Naive thymus-derived CD4-positive, alpha-beta T cell (primary cell): ENCODE results near the gene TUBB4B. TPM values are rescaled to one million over a fixed set of nuclear protein-coding genes. Genes with fewer than 3 reads are reported as not detected.

Experiments used
- ATAC-seq: fragments of 150-1000 bp; cut with Tn5 transposase; 2 replicates; pipeline ENCODE4 v1.10.0; 2021; ENCODE audit warnings: mild to moderate bottlenecking, moderate library complexity
- CTCF ChIA-PET: fragments of 350-600 bp; sonication (Branson Sonifier 250); formaldehyde crosslinking; loops from one replicate; lab custom pipeline; 2021; ENCODE audit warnings: antibody characterized with exemption; lab: Charles Lee
- POLR2A ChIA-PET: fragments of 350-600 bp; sonication (Branson Sonifier 250); formaldehyde crosslinking; loops from one replicate; lab custom pipeline; 2021; ENCODE audit warnings: antibody characterized with exemption, inconsistent platforms; lab: Charles Lee
- DNase-seq, 9 donors: peaks; one replicate each; pipeline versions ENCODE4 v3.0.0 to v3.0.0-alpha.2; 2020 to 2022; ENCODE audit warnings: mixed read lengths in 1 of 9
- H3K27ac ChIP-seq: one replicate; pipeline ENCODE4 v1.7.0; 2013; ENCODE audit warnings: mild to moderate bottlenecking, low read depth, low read length, moderate library complexity
- H3K27me3 ChIP-seq, 2 donors: one replicate each; pipeline ENCODE4 v1.7.0; 2013; ENCODE audit warnings: low read length in 2 of 2, mild to moderate bottlenecking in 2 of 2, moderate library complexity in 2 of 2; ENCODE audit not compliant: control insufficient read depth in 2 of 2, insufficient read depth in 2 of 2
- H3K36me3 ChIP-seq, 3 experiments: 1 replicate in 2 of 3; 2 replicates in 1 of 3; pipeline ENCODE4 v1.7.0; 2013; ENCODE audit warnings: low read length in 3 of 3, mild to moderate bottlenecking in 3 of 3, moderate library complexity in 1 of 3; ENCODE audit not compliant: insufficient read depth in 3 of 3, control insufficient read depth in 2 of 3
- H3K4me1 ChIP-seq, 2 donors: one replicate each; pipeline ENCODE4 v1.7.0; 2013; ENCODE audit warnings: low read length in 2 of 2, mild to moderate bottlenecking in 2 of 2, moderate library complexity in 1 of 2; ENCODE audit not compliant: control insufficient read depth in 2 of 2, insufficient read depth in 2 of 2
- H3K4me3 ChIP-seq: 2 replicates; pipeline ENCODE4 v1.7.0; 2013; ENCODE audit warnings: mild to moderate bottlenecking, low read length
- H3K9me3 ChIP-seq, 3 experiments: 1 replicate in 2 of 3; 2 replicates in 1 of 3; pipeline ENCODE4 v1.7.0; 2013; ENCODE audit warnings: low read length in 3 of 3; ENCODE audit not compliant: control insufficient read depth in 2 of 3
- H3K27ac Mint-ChIP-seq, 9 donors: one replicate each; pipeline ENCODE4 v1.8.0; 2020 to 2022; ENCODE audit warnings: mixed read lengths in 9 of 9, mild to moderate bottlenecking in 8 of 9, moderate library complexity in 5 of 9, inconsistent platforms in 2 of 9
- H3K27me3 Mint-ChIP-seq, 5 donors: one replicate each; pipeline ENCODE4 v1.8.0; 2021 to 2022; ENCODE audit warnings: mixed read lengths in 5 of 5, mild to moderate bottlenecking in 1 of 5
- H3K36me3 Mint-ChIP-seq, 5 donors: one replicate each; pipeline ENCODE4 v1.8.0; 2020 to 2022; ENCODE audit warnings: mixed read lengths in 5 of 5, mild to moderate bottlenecking in 3 of 5, inconsistent platforms in 1 of 5
- H3K4me1 Mint-ChIP-seq, 7 donors: one replicate each; pipeline ENCODE4 v1.8.0; 2020 to 2022; ENCODE audit warnings: mixed read lengths in 7 of 7, mild to moderate bottlenecking in 3 of 7, inconsistent platforms in 1 of 7
- H3K4me3 Mint-ChIP-seq, 10 donors: one replicate each; pipeline ENCODE4 v1.8.0; 2020 to 2022; ENCODE audit warnings: mild to moderate bottlenecking in 10 of 10, mixed read lengths in 10 of 10, moderate library complexity in 6 of 10, inconsistent platforms in 2 of 10
- H3K9me3 Mint-ChIP-seq, 11 donors: one replicate each; pipeline ENCODE4 v1.8.0; 2020 to 2022; ENCODE audit warnings: mixed read lengths in 11 of 11, mild to moderate bottlenecking in 4 of 11, inconsistent platforms in 1 of 11, moderate library complexity in 1 of 11
- intact Hi-C, 2 donors: fragments of 100-400 bp; cut with micrococcal nuclease; formaldehyde crosslinking; loops; one replicate each; pipeline ENCODE4 v1.15.1; 2023
- polyA plus RNA-seq, 2 donors: library from polyadenylated mRNA; unstranded; fragments of 300-500 nt; fragmentation: Illumina TruSeq; gene quantifications; one replicate each; pipeline ENCODE4 v1.2.3, GENCODE V29; 2021
- total RNA-seq, 6 experiments: library from RNA in 5 of 6; stranded (reverse) in 5 of 6; gene quantifications; 1 replicate in 5 of 6; 2 replicates in 1 of 6; pipeline ENCODE4 v1.2.3 and lab custom pipeline; 2021 to 2026

TUBB4B gene
- total and polyA plus RNA-seq, 7 experiments from 2014 or later = 17.5 to 260 (median 80.4) TPM

- Histone ChIP-seq H3K4me1 (peaks cover 4 to 5% of the 10 kb centered on the region in 2 donors), H3K27ac (no peak within 1 kb of the TSS), H3K27me3 (no peaks in the 10 kb centered on the region), H3K9me3 (no peaks in the 10 kb centered on the region), H3K4me3 (no peak within 1 kb of the TSS), H3K36me3 (no peaks in the 10 kb centered on the region)
- CTCF ChIA-PET = no interaction called here
- POLR2A ChIA-PET = interaction anchor here (0.5 kb wide), 1 partner anchor 126 kb away, joined by 4 read pairs; no protein-coding TSS in a partner anchor
- Mint-ChIP-seq H3K4me3 (no peak within 1 kb of the TSS), H3K36me3 (no peaks in the 10 kb centered on the region), H3K9me3 (peaks cover 0 to 2% (median 0%) of the 10 kb centered on the region in 11 donors), H3K27me3 (peaks cover 0 to 13% (median 6%) of the 10 kb centered on the region in 5 donors), H3K27ac (no peak within 1 kb of the TSS), H3K4me1 (peaks cover 4 to 7% (median 5%) of the 10 kb centered on the region in 7 donors)
- DNase-seq (no peak), ATAC-seq (no peak)
- intact Hi-C loops = no loop called here
Observed at GRCh38 chr9:137230705-137231371, 10.2 kb upstream of the TUBB4B start, which contains the start of gene SLC34A3. Gene SLC34A3 (plus strand): TSS chr9:137230901. CDS start chr9:137231703, 802 bp downstream.

GRCh38 chr9:137231372-137232039, 9.6 kb upstream of the TUBB4B start:
- POLR2A ChIA-PET = interaction anchor here (0.5 kb wide), 1 partner anchor 127 kb away, joined by 4 read pairs; no protein-coding TSS in a partner anchor
- DNase-seq (no peak), ATAC-seq (no peak)
- peaks cover 0 to 13% (median 6%) of the 10 kb centered on the region in 5 donors for H3K27me3 Mint-ChIP-seq
- intact Hi-C loops = no loop called here
- H3K9me3 ChIP-seq = no peaks in the 10 kb centered on the region
- H3K9me3 Mint-ChIP-seq = peaks cover 0 to 2% (median 0%) of the 10 kb centered on the region in 11 donors
- no peak overlapping the region for H3K4me3 Mint-ChIP-seq
- H3K4me3 ChIP-seq = no peak overlapping the region
- H3K4me1 ChIP-seq = peaks cover 4 to 12% of the 10 kb centered on the region in 2 donors
- H3K27me3 ChIP-seq = no peaks in the 10 kb centered on the region
- no peaks in the 10 kb centered on the region for H3K36me3 Mint-ChIP-seq
- CTCF ChIA-PET = no interaction called here
- no peak overlapping the region for H3K27ac Mint-ChIP-seq
- peaks cover 4 to 6% (median 5%) of the 10 kb centered on the region in 7 donors for H3K4me1 Mint-ChIP-seq
- no peaks in the 10 kb centered on the region for H3K36me3 ChIP-seq
- no peak overlapping the region for H3K27ac ChIP-seq

- no peak for ATAC-seq
- no peak overlapping the region for H3K4me3 ChIP-seq
- Mint-ChIP-seq H3K4me3 (no peak overlapping the region), H3K9me3 (peaks cover 0 to 2% (median 0%) of the 10 kb centered on the region in 11 donors), H3K27me3 (peaks cover 0 to 13% (median 6%) of the 10 kb centered on the region in 5 donors), H3K4me1 (peaks cover 4 to 6% (median 5%) of the 10 kb centered on the region in 7 donors), H3K27ac (no peak overlapping the region), H3K36me3 (no peaks in the 10 kb centered on the region)
- ChIA-PET POLR2A (no interaction called here), CTCF (no interaction called here)
- no peak overlapping the region for H3K27ac ChIP-seq
- no peaks in the 10 kb centered on the region for H3K27me3 ChIP-seq
- no peaks in the 10 kb centered on the region for H3K9me3 ChIP-seq
- no peaks in the 10 kb centered on the region for H3K36me3 ChIP-seq
- peaks cover 4 to 18% of the 10 kb centered on the region in 2 donors for H3K4me1 ChIP-seq
- no peak for DNase-seq
- intact Hi-C loops = no loop called here
Observed at GRCh38 chr9:137232101-137232500, 9.0 kb upstream of the TUBB4B start.

GRCh38 chr9:137232510-137232909, 8.6 kb upstream of the TUBB4B start:
- intact Hi-C loops = no loop called here
- Mint-ChIP-seq H3K27ac (no peak overlapping the region), H3K4me3 (no peak overlapping the region), H3K27me3 (peaks cover 0 to 13% (median 4%) of the 10 kb centered on the region in 5 donors), H3K9me3 (peaks cover 0 to 2% (median 0%) of the 10 kb centered on the region in 11 donors), H3K36me3 (no peaks in the 10 kb centered on the region), H3K4me1 (peaks cover 2 to 5% (median 3%) of the 10 kb centered on the region in 7 donors)
- ChIA-PET POLR2A (no interaction called here), CTCF (no interaction called here)
- Histone ChIP-seq H3K9me3 (no peaks in the 10 kb centered on the region), H3K36me3 (no peaks in the 10 kb centered on the region), H3K27me3 (no peaks in the 10 kb centered on the region), H3K4me1 (peaks cover under 1 to 14% of the 10 kb centered on the region in 2 donors), H3K27ac (no peak overlapping the region), H3K4me3 (no peak overlapping the region)
- DNase-seq (no peak), ATAC-seq (no peak)

GRCh38 chr9:137233143-137233980, 7.7 kb upstream of the TUBB4B start:
- Histone ChIP-seq H3K27me3 (no peaks in the 10 kb centered on the region), H3K9me3 (no peaks in the 10 kb centered on the region), H3K27ac (no peak overlapping the region), H3K36me3 (no peaks in the 10 kb centered on the region), H3K4me1 (peaks cover 0 to 13% of the 10 kb centered on the region in 2 donors), H3K4me3 (no peak overlapping the region)
- peaks cover 0 to 2% (median 0%) of the 10 kb centered on the region in 11 donors for H3K9me3 Mint-ChIP-seq
- DNase-seq = no peak
- peaks cover 0 to 10% (median 0%) of the 10 kb centered on the region in 5 donors for H3K27me3 Mint-ChIP-seq
- intact Hi-C loops = no loop called here
- POLR2A ChIA-PET = no interaction called here
- peaks cover 0 to 5% (median 0%) of the 10 kb centered on the region in 7 donors for H3K4me1 Mint-ChIP-seq
- no peak overlapping the region for H3K4me3 Mint-ChIP-seq
- H3K36me3 Mint-ChIP-seq = no peaks in the 10 kb centered on the region
- H3K27ac Mint-ChIP-seq = no peak overlapping the region
- CTCF ChIA-PET = no interaction called here
- no peak for ATAC-seq

- no peaks in the 10 kb centered on the region for H3K9me3 ChIP-seq
- no peaks in the 10 kb centered on the region for H3K36me3 Mint-ChIP-seq
- DNase-seq = no peak
- H3K27me3 ChIP-seq = no peaks in the 10 kb centered on the region
- H3K4me1 ChIP-seq = peaks cover 5 to 13% of the 10 kb centered on the region in 2 donors
- H3K27ac Mint-ChIP-seq = no peak overlapping the region
- POLR2A ChIA-PET = interaction anchor here (0.8 kb wide), 1 partner anchor 104 kb away, joined by 3 read pairs; no protein-coding TSS in a partner anchor
- CTCF ChIA-PET = interaction anchor here (1.3 kb wide), 1 partner anchor 11 kb away, joined by 3 read pairs; no protein-coding TSS in a partner anchor
- H3K4me3 ChIP-seq = no peak overlapping the region
- H3K4me3 Mint-ChIP-seq = no peak overlapping the region
- intact Hi-C loops = no loop called here
- H3K36me3 ChIP-seq = no peaks in the 10 kb centered on the region
- peaks cover 4 to 9% (median 6%) of the 10 kb centered on the region in 7 donors for H3K4me1 Mint-ChIP-seq
- H3K9me3 Mint-ChIP-seq = peaks cover 0 to 2% (median 0%) of the 10 kb centered on the region in 11 donors
- no peak overlapping the region for H3K27ac ChIP-seq
- ATAC-seq = no peak
- peaks cover 0 to 10% (median 0%) of the 10 kb centered on the region in 5 donors for H3K27me3 Mint-ChIP-seq
Observed at GRCh38 chr9:137234055-137234697, 6.9 kb upstream of the TUBB4B start.
